Measurements from ENCODE around the gene NEK11.

NEK11 gene

GRCh38 chr3:131141770-131142169 is 115.1 kb downstream of the NEK11 start:
- DNase-seq, result no peak
- no peak for ATAC-seq

- ATAC-seq (no peak), DNase-seq (no peak)
Measured at GRCh38 chr3:131142580-131142979, 115.9 kb downstream of the NEK11 start.

- DNase-seq (no peak), ATAC-seq (no peak)
Measured at GRCh38 chr3:131143802-131144201, 117.1 kb downstream of the NEK11 start.

- DNase-seq, result no peak
Measured at GRCh38 chr3:131147534-131147933, 120.9 kb downstream of the NEK11 start.

GRCh38 chr3:131158434-131158833 is 131.8 kb downstream of the NEK11 start:
- ATAC-seq (no peak), DNase-seq (no peak)

More at GRCh38 chr3:131147534-131147933, 120.9 kb downstream of the NEK11 start:
- no peak for ATAC-seq

GRCh38 chr3:131162516-131162915 is 135.8 kb downstream of the NEK11 start:
- no peak for ATAC-seq

GRCh38 chr3:131167867-131168266 is 141.2 kb downstream of the NEK11 start:
- ATAC-seq (no peak), DNase-seq (no peak)

More at GRCh38 chr3:131162516-131162915, 135.8 kb downstream of the NEK11 start:
- DNase-seq, result no peak

- DNase-seq (no peak), ATAC-seq (no peak)
Measured at GRCh38 chr3:131169331-131169730, 142.7 kb downstream of the NEK11 start.

- DNase-seq (no peak), ATAC-seq (no peak)
Measured at GRCh38 chr3:131172502-131173200, 146.0 kb downstream of the NEK11 start.

- peak; percentile 24 for DNase-seq
- peak; percentile 96 for ATAC-seq
Measured at GRCh38 chr3:131174752-131175151, 148.1 kb downstream of the NEK11 start.

GRCh38 chr3:131178710-131179375 is 152.2 kb downstream of the NEK11 start:
- DNase-seq, result no peak
- ATAC-seq, result no peak

GRCh38 chr3:131192701-131193100 is 166.0 kb downstream of the NEK11 start:
- DNase-seq (no peak), ATAC-seq (no peak)

GRCh38 chr3:131193641-131194238 is 167.1 kb downstream of the NEK11 start:
- DNase-seq, result no peak
- no peak for ATAC-seq

GRCh38 chr3:131194816-131195215 is 168.1 kb downstream of the NEK11 start:
- no peak for ATAC-seq
- no peak for DNase-seq

- ATAC-seq (no peak), DNase-seq (no peak)
Measured at GRCh38 chr3:131200636-131201199, 174.0 kb downstream of the NEK11 start.

GRCh38 chr3:131216330-131216729 is 189.7 kb downstream of the NEK11 start:
- ATAC-seq (no peak), DNase-seq (no peak)

- ATAC-seq (peak; percentile 52), DNase-seq (no peak)
Measured at GRCh38 chr3:131216801-131217200, 190.1 kb downstream of the NEK11 start.

GRCh38 chr3:131217296-131217741 is 190.6 kb downstream of the NEK11 start:
- ATAC-seq (no peak), DNase-seq (no peak)

- DNase-seq (no peak), ATAC-seq (no peak)
Measured at GRCh38 chr3:131218196-131218595, 191.5 kb downstream of the NEK11 start.

GRCh38 chr3:131221731-131222130 is 195.1 kb downstream of the NEK11 start:
- no peak for DNase-seq
- no peak for ATAC-seq

GRCh38 chr3:131222599-131222998 is 195.9 kb downstream of the NEK11 start:
- ATAC-seq (no peak), DNase-seq (no peak)

GRCh38 chr3:131223373-131224289 is 197.0 kb downstream of the NEK11 start:
- no peak for ATAC-seq
- DNase-seq, result no peak

All from stimulated activated naive CD8-positive, alpha-beta T cell treated with anti-CD3 and anti-CD28 coated beads, Interleukin-15, Interleukin-2, amounts not matched to agents 100 U/mL and 50 U/mL, for 24 hours (primary cell).